GM18907 (cell line): ENCODE data around the gene EPX.
"Not testable (repeated sequence)": the region's sequence is repeated elsewhere in the genome, so short reads cannot be mapped to it uniquely, and the experiment has no call there.

ENCODE experiments used
- ATAC-seq: cut with Tn5 transposase; IDR thresholded peaks from one replicate; pipeline ENCODE4 v1.9.1; 2021; ENCODE audit warnings: mild to moderate bottlenecking, moderate library complexity; ENCODE audit not compliant: unreplicated experiment

EPX gene

GRCh38 chr17:58192612-58193011, at the start of gene EPX:
Gene EPX, plus strand, starts transcription at chr17:58192726. Its CDS starts 121 bp downstream, at chr17:58192847.
- ATAC-seq, result no peak

GRCh38 chr17:58143335-58143734, 49.2 kb upstream of the EPX start:
- ATAC-seq, result not testable (repeated sequence)

GRCh38 chr17:58144801-58145200, 47.7 kb upstream of the EPX start:
- ATAC-seq, result no peak

- no peak for ATAC-seq
These were observed 44.5 kb upstream of the EPX start, which contains the start of gene OR4D1 for GRCh38 chr17:58147930-58148434. Gene OR4D1, plus strand, starts transcription at chr17:58148384. Its CDS starts 6,770 bp downstream, at chr17:58155154.

- no peak for ATAC-seq
These were observed 43.9 kb upstream of the EPX start for GRCh38 chr17:58148609-58149008.

- no peak for ATAC-seq
These were observed 42.1 kb upstream of the EPX start for GRCh38 chr17:58150394-58150793.

- ATAC-seq, result no peak
These were observed 39.5 kb upstream of the EPX start for GRCh38 chr17:58153046-58153445.

GRCh38 chr17:58153671-58154070, 38.9 kb upstream of the EPX start:
- no peak for ATAC-seq

- no peak for ATAC-seq
These were observed 35.4 kb upstream of the EPX start for GRCh38 chr17:58156839-58157803.

GRCh38 chr17:58158181-58158580, 34.3 kb upstream of the EPX start:
- no peak for ATAC-seq

- no peak for ATAC-seq
These were observed 31.0 kb upstream of the EPX start for GRCh38 chr17:58161566-58161965.

GRCh38 chr17:58165981-58166380, 26.5 kb upstream of the EPX start:
- no peak for ATAC-seq

- no peak for ATAC-seq
These were observed 25.8 kb upstream of the EPX start, which contains the start of gene OR4D2 for GRCh38 chr17:58166682-58167081. Gene OR4D2, plus strand, starts transcription at chr17:58166982. Its CDS starts 2,674 bp downstream, at chr17:58169656.

- no peak for ATAC-seq
These were observed 21.9 kb upstream of the EPX start for GRCh38 chr17:58170622-58171021.

GRCh38 chr17:58172369-58173071, 20.0 kb upstream of the EPX start:
- ATAC-seq, result no peak

GRCh38 chr17:58174871-58175270, 17.7 kb upstream of the EPX start:
- ATAC-seq, result no peak

GRCh38 chr17:58176200-58176599, 16.3 kb upstream of the EPX start:
- ATAC-seq, result no peak

GRCh38 chr17:58181796-58182195, 10.7 kb upstream of the EPX start:
- ATAC-seq, result no peak

GRCh38 chr17:58183514-58183913, 9.0 kb upstream of the EPX start:
- no peak for ATAC-seq

- ATAC-seq, result no peak
These were observed 8.1 kb upstream of the EPX start for GRCh38 chr17:58184308-58184985.
